Measurements from ENCODE around the gene CLK2. TPM values are rescaled to one million over a fixed set of nuclear protein-coding genes. Genes with fewer than 3 reads are reported as not detected.

The CLK2 gene
- total RNA-seq (10 to 100 TPM; 61.0 to 89.9 (median 71.8) TPM), polyA plus RNA-seq (10 to 100 TPM; 38.6 to 82.0 (median 77.4) TPM)
- long read RNA-seq, donor 1, partial matches to known transcripts = 0 of 4 reads
- long read RNA-seq, donor 1, other reads (novel, unspliced or antisense) = 0 of 4 reads
- long read RNA-seq, donor 2, partial matches to known transcripts = 0 of 2 reads
- long read RNA-seq, donor 2, other reads (novel, unspliced or antisense) = 0 of 2 reads

DNA sequence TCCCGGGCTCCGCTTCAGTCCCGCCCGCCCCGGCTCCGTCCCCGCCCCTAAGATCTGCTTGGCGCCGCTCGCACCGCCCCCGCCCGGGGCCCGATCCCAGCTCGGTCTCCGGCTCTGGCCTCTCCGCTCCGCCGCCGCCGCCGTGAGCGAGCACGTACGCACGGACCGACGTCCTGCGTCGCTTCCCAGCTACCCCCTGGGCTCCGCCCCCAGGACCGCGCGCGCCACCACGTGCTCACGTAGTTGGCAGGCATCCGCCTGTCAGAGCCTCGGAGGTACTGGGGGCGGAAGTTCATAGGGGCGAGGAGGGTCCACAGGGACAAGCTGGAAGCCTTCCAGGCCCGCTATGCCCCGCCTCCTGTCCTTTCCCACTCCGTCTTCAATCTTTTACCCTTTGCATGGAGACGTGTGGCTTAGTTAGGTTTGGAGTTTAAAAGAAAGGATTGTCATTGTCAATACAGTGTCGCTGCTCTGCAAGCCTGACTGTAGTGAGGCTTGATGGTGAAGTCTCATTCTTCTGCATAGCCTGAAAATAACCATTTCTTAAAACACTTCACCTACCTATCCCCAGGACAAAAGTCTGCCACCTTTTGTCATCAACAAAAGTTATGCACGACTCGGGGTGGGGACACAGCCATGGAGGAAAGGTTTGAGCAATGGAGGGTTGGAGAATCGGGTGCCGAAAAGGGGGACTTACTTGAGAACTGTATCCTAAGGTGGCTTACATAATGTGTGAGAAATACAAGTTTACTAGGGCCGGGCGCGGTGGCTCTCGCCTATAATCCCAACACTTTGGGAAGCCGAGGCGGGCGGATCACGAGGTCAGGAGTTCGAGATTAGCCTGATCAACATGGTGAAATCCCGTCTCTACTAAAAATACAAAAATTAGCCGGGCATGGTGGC is at the start of gene CLK2:
TSS of gene CLK2 (minus strand) at position 162 of the 903 bp plus-strand sequence. CDS start 2,527 bp downstream, outside the sequence.
- intact Hi-C loops (cut with DNase I; ENCODE audit: low total_unique reads) = loop anchor here (10.0 kb wide), 1 partner anchor 51 kb away; the partner anchor contains the start of gene RUSC1
- peaks cover 21 to 61% (median 54%) of the 10 kb centered on the region in 6 donors for H3K4me1 ChIP-seq
- DNase-seq = peak; percentile 100
- peak within 1 kb of the TSS; percentile 89 to 98 (median 96) for H3K27ac ChIP-seq
- TF ChIP-seq, protein P1, sequence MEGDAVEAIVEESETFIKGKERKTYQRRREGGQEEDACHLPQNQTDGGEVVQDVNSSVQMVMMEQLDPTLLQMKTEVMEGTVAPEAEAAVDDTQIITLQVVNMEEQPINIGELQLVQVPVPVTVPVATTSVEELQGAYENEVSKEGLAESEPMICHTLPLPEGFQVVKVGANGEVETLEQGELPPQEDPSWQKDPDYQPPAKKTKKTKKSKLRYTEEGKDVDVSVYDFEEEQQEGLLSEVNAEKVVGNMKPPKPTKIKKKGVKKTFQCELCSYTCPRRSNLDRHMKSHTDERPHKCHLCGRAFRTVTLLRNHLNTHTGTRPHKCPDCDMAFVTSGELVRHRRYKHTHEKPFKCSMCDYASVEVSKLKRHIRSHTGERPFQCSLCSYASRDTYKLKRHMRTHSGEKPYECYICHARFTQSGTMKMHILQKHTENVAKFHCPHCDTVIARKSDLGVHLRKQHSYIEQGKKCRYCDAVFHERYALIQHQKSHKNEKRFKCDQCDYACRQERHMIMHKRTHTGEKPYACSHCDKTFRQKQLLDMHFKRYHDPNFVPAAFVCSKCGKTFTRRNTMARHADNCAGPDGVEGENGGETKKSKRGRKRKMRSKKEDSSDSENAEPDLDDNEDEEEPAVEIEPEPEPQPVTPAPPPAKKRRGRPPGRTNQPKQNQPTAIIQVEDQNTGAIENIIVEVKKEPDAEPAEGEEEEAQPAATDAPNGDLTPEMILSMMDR (IDR thresholded peaks at IDR 0.05 in 8 of 11, conservative IDR thresholded peaks at IDR 0.05 in 3 of 11) = peak in 2 of 11 experiments; percentile 10 to 38
- peak; percentile 98 for TF ChIP-seq POLR2AphosphoS5 (IDR thresholded peaks at IDR 0.05)
- peak in 2 of 3 donors; percentile 38 to 73 for TF ChIP-seq POLR2A (IDR thresholded peaks at IDR 0.05)
- peaks cover 10 to 35% (median 27%) of the 10 kb centered on the region in 6 donors for H3K36me3 ChIP-seq
- peak within 1 kb of the TSS; percentile 62 to 81 (median 68) for H3K4me3 ChIP-seq
- 16 to 38% (median 17%) methylated on average over 27 to 61 of the region's 61 CpGs for WGBS, 5 donors
- H3K9me3 ChIP-seq = no peaks in the 10 kb centered on the region
- H3K27me3 ChIP-seq (replicated peaks in 1 of 7) = peaks cover 0 to 8% (median 0%) of the 10 kb centered on the region in 7 donors

DNA sequence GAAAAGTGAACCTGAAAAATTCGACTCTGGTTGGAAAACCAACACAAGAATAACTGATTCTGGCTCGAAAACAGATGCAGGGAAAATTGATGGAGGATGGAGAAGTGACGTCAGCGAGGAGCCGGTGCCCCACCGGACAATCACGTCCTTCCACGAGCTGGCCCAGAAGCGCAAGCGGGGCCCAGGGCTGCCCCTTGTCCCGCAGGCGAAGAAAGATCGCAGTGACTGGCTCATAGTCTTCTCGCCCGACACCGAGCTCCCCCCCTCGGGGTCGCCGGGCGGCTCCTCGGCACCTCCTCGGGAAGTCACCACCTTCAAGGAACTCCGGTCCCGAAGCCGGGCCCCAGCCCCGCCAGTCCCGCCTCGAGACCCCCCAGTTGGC is 49.3 kb upstream of the CLK2 start:
- TF ChIP-seq POLR2AphosphoS5 (IDR thresholded peaks at IDR 0.05) (no peak), POLR2A (IDR thresholded peaks at IDR 0.05) (no peak)
- TF ChIP-seq, protein P1 (IDR thresholded peaks at IDR 0.05 in 8 of 11, conservative IDR thresholded peaks at IDR 0.05 in 3 of 11) = no peak
- WGBS, 5 donors = 1 to 3% (median 2%) methylated on average over 24 to 28 of the region's 28 CpGs
- DNase-seq = peak; percentile 83
- Histone ChIP-seq H3K36me3 (peaks cover 0 to 33% (median 11%) of the 10 kb centered on the region in 6 donors), H3K4me3 (peak overlapping the region; percentile 80 to 97 (median 89)), H3K27ac (peak overlapping the region; percentile 95 to 99 (median 96)), H3K4me1 (peaks cover 20 to 70% (median 48%) of the 10 kb centered on the region in 6 donors), H3K27me3 (replicated peaks in 1 of 7) (no peaks in the 10 kb centered on the region), H3K9me3 (no peaks in the 10 kb centered on the region)
- intact Hi-C loops (cut with DNase I; ENCODE audit: low total_unique reads) = loop anchor here (10.0 kb wide), 1 partner anchor 48 kb away; the partner anchor contains the start of genes CLK2 and HCN3

DNA sequence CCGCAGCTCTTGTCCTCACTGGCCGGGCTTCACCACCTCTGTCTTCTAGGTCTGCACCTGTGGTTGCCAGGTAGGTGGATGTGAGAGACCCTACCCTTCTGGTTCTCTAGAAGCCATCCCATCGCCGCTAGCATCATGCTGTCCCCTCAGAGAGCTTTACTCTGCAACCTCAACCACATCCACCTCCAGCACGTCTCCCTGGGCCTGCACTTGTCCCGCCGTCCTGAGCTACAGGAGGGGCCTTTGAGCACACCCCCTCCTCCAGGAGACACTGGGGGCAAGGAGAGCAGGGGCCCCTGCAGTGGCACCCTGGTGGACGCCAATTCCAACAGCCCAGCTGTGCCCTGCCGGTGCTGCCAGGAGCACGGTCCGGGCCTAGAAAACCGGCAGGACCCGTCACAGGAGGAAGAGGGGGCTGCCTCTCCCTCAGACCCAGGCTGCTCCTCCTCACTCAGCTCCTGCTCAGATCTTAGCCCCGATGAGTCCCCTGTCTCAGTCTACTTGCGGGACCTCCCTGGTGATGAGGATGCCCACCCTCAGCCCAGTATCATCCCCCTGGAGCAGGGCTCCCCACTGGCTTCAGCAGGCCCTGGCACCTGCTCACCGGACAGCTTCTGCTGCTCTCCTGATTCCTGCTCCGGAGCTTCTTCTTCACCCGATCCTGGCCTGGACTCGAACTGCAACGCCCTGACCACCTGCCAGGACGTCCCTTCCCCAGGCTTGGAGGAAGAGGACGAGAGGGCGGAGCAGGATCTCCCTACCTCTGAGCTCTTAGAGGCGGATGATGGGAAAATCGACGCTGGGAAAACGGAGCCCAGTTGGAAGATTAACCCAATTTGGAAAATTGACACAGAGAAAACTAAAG is 48.6 kb upstream of the CLK2 start:
- Histone ChIP-seq H3K27me3 (replicated peaks in 1 of 7) (no peaks in the 10 kb centered on the region), H3K27ac (peak overlapping the region in 6 of 8 donors; percentile 96 to 99 (median 98)), H3K9me3 (no peaks in the 10 kb centered on the region), H3K4me1 (peaks cover 20 to 68% (median 48%) of the 10 kb centered on the region in 6 donors), H3K36me3 (peaks cover 0 to 34% (median 10%) of the 10 kb centered on the region in 6 donors), H3K4me3 (peak overlapping the region in 6 of 8 donors; percentile 82 to 97 (median 91))
- WGBS, 5 donors = 61 to 75% (median 70%) methylated on average over 24 to 27 of the region's 27 CpGs
- no peak for TF ChIP-seq POLR2A (IDR thresholded peaks at IDR 0.05)
- no peak for TF ChIP-seq POLR2AphosphoS5 (IDR thresholded peaks at IDR 0.05)
- TF ChIP-seq, protein P1 (IDR thresholded peaks at IDR 0.05 in 8 of 11, conservative IDR thresholded peaks at IDR 0.05 in 3 of 11) = no peak
- DNase-seq = no peak
- intact Hi-C loops (cut with DNase I; ENCODE audit: low total_unique reads) = loop anchor here (10.0 kb wide), 1 partner anchor 47 kb away; the partner anchor contains the start of genes CLK2 and HCN3
